Choroid plexus epithelial cell (primary cell): ENCODE measurements around the gene NLRC3.

ENCODE experiments used
- DNase-seq: peaks from one replicate; pipeline ENCODE4 v3.0.0-alpha.2; 2010; ENCODE audit warnings: low read depth
- H3K4me3 ChIP-seq: 2 replicates; pipeline ENCODE4 v1.5.1; 2011; ENCODE audit warnings: low read depth, mild to moderate bottlenecking, control low read depth, low read length, moderate library complexity
- TF ChIP-seq, protein P1 (sequence below): conservative IDR thresholded peaks from 2 replicates; pipeline ENCODE4 v1.5.1; 2011; ENCODE audit warnings: low read depth, mild to moderate bottlenecking, control low read depth, inconsistent platforms, low read length, moderate library complexity

NLRC3 gene

DNA sequence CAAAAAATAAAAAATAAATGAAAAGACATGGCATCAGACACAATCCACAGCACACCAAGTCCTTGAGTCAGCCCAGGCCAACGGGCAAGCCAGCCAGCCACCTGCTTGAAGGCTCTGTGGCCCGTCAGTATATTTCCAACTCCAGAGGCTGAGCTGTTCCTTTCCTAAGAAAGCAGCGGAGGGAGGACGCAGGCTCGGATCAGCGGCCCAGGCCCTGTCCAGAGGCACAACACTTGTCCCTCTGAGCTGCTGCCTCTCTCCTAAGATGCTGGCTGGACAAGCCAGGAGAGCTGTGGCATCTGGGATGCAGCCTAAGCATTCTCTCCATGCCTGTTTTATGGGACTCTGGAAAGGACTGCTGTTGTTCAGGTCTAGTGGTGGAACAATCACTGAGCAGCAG lies 14.8 kb upstream of the NLRC3 start:
- TF ChIP-seq, protein P1, sequence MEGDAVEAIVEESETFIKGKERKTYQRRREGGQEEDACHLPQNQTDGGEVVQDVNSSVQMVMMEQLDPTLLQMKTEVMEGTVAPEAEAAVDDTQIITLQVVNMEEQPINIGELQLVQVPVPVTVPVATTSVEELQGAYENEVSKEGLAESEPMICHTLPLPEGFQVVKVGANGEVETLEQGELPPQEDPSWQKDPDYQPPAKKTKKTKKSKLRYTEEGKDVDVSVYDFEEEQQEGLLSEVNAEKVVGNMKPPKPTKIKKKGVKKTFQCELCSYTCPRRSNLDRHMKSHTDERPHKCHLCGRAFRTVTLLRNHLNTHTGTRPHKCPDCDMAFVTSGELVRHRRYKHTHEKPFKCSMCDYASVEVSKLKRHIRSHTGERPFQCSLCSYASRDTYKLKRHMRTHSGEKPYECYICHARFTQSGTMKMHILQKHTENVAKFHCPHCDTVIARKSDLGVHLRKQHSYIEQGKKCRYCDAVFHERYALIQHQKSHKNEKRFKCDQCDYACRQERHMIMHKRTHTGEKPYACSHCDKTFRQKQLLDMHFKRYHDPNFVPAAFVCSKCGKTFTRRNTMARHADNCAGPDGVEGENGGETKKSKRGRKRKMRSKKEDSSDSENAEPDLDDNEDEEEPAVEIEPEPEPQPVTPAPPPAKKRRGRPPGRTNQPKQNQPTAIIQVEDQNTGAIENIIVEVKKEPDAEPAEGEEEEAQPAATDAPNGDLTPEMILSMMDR: no peak
- no peak overlapping the region for H3K4me3 ChIP-seq
- DNase-seq: no peak

DNA sequence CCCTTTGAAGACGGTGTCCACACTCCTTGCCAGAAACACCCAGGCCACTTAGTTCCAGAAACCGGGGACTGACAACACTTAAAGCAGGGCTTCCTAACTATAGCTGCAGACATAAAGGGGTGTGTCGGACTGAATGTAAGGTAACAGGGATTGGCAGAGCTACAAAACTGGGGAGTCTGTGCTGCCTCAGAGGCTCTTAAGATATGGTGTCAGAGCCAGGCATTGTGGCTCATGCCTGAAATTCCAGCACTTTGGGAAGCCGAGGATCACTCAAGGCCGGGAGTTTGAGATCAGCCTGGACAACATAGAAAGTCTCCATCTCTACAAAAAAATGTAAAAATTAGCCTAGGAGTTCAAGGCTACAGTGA lies 14.2 kb upstream of the NLRC3 start:
- TF ChIP-seq, protein P1: no peak
- no peak for DNase-seq

DNA sequence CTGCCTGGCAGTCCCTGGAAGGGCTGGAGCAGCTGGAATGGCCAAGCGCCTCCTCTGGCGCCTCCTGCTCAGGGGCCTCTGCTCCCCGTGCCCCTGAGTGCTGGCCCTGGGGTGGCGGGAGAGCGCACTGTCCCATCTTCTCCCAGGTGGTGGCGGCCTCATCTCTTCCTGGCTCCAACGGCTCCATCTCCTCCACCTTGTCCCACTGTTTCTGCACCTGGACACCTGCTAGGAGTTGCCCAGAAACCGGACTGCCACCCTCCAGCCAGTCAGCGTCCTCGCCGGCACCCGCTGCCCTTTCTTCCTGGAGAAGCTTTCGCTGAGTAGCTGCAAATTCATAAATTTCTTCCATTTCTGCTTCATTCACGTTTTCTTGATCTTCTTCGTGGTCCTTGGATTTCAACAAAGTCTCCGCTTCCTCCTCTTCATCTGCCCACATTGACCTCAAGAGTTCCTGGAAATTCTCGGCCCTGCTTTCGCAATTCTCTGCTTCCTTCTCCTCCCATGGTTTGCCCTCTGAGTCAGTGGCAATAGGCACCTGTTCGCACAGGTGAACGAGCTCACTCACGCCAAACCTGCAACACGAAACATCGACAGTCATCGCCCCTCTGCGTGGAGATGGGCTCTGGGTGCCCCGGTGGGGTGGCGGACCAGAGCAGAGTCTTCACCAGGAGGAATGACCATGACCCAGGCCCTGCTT lies 13.7 kb upstream of the NLRC3 start:
- TF ChIP-seq, protein P1: no peak
- no peak for DNase-seq
- H3K4me3 ChIP-seq: no peak overlapping the region

More for the DNA sequence above, 14.2 kb upstream of the NLRC3 start:
- no peak overlapping the region for H3K4me3 ChIP-seq

DNA sequence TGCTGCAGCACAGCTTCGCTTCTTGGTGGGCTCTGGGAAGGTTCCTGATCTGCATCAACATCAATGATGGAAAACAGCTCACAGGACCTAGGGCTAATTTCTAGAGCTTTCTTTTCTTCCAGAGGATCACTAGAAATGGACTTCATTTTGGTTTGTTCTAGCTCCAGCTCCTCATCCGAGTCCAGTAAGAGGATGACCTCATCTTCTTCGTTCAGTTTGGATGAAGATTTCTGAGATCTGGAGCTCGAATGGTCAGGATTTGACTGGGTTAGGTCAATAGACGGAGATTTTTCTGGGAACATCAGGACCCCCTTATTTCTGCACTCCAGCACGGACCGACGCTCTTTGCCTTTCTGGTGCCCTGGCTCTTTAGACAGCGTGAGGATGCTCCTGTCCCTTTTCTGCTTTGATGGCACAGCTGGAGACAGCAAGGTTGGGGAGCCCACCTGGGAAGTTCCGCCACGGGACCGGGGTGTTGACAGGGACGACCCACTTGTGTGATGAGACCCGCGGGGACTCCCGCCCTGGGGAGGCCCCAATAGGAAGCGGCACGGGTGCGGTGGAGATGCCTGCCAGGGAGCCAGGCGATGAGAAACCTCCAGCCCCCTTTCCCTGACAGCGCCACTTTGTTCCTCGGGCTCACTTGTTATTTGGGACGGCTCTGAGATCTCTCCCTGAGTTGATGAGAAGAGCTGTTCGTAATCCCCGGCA lies 12.9 kb upstream of the NLRC3 start:
- TF ChIP-seq, protein P1: no peak
- H3K4me3 ChIP-seq: no peak overlapping the region
- DNase-seq: no peak

DNA sequence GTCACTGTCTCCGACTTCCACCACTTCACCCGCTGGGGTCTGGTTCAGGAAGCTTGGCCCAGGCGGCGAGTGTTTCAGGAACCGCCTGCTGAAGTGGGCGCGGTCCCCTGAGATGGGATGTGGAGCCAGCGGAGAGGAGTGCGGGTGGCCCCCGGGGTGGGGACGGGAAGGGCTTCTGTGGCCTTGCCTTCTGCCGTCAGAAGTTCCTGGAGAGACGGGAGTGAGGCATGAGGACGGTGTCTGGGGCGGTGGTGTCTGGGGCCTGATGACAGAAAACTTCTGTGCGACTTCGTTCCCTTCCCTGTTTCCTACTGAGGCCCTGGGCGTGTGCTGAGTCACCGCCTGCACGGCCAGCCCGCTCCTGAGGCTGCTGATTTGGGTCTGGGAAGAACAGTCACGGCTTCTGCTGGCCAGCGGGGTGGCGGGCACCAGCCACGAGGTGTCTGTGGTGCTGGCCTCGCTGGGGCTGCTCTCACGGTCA lies 12.3 kb upstream of the NLRC3 start:
- no peak for DNase-seq
- TF ChIP-seq, protein P1: no peak
- H3K4me3 ChIP-seq: no peak overlapping the region

DNA sequence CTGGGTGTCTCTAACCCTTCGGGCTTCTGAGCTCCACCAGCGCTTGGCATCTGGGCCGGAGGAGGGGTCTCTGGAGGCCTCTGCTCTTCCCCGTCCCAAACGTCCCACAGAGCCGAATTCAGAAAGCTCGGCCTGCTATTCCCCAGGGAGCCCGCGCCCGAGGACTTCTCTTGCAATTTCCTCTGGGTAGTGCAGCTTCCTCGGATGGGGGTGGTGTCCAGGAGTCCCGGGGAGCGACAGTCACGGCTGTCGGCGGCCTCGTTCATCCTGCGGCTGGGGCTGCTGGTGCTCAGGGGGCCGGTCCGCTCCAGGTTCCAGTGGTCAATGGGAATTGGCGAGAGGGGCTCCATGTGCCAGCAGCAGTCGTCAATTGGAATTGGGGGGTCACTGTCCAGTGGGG lies 11.8 kb upstream of the NLRC3 start:
- TF ChIP-seq, protein P1: no peak
- no peak for DNase-seq
- H3K4me3 ChIP-seq: no peak overlapping the region
